Inflammatory macrophage treated with lipopolysaccharide for 4 hours (primary cell): ENCODE results near the gene MEIOC.
"Not testable (repeated sequence)": the region's sequence is repeated elsewhere in the genome, so short reads cannot be mapped to it uniquely, and the experiment has no call there.

Experiments
- DNase-seq: peaks from one replicate; pipeline ENCODE4 v3.0.0-alpha.2; 2020

The MEIOC gene

DNA sequence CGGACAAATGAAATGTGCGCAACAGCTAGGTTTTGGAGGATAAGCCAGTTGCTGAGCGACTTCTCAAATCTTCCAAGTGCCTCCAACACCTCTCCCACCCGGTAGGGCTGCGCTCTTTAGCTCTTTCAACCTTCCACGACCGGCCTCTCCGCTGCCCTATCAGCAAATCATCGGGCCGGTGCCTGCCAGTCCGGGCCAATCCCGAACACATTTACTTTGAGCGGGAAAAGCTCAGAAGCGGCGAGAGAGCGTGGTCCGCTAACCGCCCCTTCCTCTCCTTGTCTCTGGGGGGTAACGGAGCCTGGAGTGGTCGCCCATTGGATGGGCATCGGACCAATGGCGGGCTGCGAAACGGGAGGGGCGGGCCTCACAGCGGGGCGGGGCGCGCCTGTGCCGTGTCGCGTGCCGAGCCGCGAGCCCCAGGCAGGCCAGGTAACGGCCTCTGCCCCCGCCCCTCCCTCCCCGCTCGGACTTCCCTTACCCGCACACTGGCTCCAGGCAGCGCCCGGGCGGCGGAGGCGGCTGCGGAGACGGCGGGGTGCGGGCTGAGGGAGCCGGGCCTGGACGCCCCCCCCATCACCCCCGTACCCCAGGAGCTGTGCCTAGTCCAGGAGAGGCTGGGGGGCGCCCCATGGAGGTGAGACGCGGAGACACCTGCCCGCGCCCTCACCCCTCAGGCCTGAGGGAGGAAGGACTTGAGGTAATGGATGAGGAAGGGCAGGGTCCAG lies at the start of gene MEIOC:
Gene MEIOC (plus strand): TSS at position 486 of the 728 bp plus-strand sequence. CDS start 146 bp downstream, at position 632.
- DNase-seq: peak; percentile 24

DNA sequence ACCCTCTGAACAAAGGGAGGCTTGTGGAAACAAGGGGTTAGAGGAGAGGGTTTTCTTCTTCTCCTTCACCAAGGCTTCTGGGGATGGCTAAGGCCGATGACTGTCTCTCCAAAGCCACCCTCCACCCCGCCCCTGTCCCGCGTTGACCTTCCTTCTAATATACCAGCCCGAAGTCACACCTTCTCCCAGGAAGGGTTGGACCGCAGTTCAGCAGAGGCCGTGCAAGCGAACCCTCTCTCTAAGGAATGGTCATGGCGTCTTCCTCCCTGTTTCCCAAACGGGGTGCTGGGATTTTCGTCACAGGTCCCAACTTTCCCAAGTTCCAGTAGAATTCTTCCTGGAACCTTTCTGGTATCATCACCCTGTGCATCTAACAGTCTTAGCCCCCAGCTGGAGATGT lies 49.6 kb upstream of the MEIOC start:
- no peak for DNase-seq

DNA sequence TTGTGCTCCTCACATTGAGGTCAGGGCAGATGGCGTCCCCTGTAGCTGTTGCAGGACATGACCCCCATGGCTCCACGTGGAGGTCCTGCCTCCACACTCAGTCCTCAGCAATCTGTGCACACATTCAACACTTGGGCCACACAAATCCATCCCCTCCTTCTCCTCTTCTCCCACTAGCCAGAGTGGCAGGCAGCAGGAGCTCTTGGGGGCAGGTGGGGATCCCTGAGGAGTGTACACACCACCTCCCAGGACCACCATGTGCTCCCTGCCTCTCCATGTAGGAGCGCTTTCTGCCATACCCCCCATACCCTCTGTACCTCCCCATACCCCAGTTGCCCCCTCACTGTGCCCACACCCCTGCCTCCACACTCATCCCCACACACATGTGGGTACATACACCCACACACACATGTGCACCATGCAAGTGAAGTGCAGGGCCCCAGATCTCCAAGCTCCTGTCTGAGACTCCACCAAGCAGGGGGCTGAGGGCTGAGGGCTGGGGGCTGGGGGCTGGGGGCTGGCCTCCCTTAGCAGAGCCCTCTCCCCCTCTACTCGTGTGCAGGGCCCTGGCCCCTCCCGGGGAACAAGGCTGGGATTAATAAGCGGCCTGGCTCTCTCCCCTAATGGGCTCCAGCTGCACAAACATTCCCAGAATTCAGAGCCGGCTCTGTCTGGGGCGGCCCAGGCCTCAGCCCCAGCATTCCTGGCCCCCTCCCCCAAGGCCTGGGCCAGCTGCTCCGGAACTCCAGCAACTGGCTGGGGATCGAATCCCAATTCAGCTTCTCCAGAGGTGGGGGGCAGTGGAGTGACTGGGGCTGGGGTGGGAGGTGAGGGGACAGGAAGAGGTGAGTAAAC lies 48.2 kb upstream of the MEIOC start:
- no peak for DNase-seq

DNA sequence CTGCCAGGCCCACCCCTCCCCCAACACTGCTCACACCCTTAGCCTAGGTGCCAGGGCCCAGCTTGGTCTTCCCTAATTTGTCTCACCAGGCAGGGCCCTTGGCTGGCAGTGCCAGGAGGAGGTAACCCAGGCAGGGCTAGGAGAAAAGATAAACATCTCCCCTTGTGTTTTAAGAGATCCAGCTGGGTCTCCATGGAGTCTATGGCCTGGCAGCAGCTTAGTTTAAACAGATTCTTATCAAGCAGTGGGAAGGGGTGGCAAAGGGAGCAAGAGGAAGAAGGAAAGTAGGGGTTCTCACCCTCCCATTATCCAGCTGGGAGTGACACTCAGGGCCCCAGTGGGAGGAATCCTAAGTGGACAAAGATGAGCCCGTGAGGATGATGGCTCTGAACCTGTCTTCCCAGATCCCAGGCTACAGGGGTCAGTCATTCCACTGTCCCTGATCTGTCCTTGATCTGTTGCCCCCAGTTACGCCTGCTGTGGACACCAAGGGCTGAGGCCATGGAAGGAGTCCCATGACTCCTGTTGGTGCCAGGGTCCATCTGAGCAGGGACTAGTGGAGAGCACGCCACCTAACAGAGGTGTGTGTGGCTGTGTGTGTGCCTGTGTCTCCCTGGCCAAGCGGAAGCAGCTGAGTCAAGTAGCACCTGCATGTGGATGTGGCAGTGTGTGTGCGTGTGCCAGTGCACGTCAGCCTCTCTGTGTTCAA lies 47.4 kb upstream of the MEIOC start:
- DNase-seq: no peak

DNA sequence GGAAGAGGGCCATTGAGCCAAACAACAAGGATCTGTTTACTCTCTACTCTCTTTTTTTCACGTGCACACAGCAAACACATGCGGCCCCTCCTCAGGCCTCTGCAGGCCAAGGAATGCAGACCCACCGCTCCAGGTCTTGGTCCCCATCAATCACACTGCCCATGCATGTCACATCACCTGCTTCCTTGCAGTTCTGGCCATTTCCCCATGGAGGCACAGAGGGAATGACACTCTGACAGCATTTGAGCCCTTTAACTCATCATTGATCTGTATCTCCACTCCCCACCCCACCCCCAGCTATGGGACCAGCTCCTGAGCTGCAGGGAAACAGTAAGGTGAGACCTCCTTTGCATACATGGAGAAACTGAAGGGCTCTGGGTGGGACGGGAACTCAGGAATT lies 45.9 kb upstream of the MEIOC start:
- no peak for DNase-seq

DNA sequence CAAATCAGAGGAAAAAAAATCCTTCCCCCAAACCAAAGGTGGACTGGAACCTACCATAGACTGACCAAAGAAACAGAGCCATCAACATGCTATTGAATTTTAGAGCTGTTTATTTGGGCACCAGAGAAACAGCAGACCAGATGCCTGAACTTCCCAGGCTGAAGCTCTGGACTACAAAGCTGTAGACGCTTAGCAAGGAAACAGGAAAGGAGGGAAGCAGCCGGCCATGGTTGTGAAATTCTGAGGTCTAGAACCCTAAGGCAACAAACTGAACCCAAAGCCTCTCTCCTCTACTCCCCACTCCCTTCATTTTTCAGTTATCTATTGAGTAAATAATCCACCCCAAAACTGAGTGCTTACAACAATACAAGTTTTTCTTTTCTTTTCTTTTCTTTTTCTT lies 45.4 kb upstream of the MEIOC start:
- DNase-seq: peak; percentile 4

DNA sequence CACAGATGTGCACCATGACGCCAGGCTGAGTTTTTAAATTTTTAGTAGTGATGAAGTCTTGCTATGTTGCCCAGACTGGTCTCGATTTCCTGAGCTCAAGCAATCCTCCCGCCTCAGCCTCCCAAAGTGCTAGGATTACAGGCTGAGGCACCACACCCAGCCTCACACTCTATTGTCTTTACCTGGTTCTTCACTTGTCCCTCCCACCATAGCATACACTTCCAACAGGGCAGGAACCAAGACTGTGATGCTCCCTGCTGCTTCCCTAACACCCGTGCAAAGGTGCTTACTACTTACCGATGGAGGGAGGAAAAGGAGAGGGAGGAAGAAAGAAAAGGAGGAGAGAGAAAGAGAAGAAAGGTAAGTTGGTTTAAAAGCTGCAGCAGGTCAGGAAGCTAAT lies 41.4 kb upstream of the MEIOC start:
- DNase-seq: no peak

DNA sequence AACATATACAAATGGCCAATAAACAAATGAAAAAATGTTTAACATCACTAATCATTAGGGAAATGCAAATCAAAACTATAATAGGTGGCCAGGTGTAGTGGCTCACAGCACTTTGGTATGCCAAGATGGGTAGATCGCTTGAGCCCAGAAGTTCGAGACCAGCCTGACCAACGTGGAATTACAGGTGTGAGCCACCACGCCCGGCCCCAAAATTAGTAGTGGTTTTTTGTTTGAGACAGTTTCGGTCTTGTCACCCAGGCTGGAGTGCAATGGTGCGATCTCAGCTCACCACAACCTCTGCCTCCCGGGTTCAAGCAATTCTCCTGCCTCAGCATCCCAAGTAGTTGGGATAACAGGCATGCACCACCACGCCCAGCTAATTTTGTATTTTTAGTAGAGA lies 37.6 kb upstream of the MEIOC start:
- not testable (repeated sequence) for DNase-seq

DNA sequence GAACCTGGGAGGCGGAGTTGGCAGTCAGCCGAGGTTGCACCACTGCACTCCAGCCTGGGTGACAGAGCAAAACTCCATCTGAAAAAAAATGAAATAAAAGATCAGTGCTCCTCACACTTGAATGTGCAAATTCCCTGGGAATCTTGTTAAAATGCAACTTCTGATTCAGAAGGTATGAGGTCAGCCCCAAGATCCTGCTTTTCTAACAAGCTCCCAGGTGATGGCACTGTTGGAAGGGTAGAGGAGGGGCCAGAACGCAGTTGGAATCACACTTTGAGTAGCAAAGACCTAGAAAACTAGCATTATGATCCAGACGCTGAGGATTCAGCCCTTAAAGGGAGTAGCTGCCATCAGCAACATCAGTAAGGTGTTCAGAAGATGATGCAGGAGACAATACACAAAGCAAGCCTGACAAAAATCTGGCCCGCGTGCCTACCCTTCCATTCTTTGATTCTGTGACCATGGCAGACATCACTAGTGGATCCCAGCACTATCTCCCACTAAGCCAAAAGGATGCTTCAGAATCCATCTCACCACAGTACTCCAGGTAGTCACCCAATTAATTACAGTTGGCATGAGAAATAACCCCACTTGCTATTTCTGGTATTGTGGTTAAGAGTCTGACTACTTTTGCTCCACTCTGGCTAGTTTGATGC lies 33.1 kb upstream of the MEIOC start:
- DNase-seq: no peak

DNA sequence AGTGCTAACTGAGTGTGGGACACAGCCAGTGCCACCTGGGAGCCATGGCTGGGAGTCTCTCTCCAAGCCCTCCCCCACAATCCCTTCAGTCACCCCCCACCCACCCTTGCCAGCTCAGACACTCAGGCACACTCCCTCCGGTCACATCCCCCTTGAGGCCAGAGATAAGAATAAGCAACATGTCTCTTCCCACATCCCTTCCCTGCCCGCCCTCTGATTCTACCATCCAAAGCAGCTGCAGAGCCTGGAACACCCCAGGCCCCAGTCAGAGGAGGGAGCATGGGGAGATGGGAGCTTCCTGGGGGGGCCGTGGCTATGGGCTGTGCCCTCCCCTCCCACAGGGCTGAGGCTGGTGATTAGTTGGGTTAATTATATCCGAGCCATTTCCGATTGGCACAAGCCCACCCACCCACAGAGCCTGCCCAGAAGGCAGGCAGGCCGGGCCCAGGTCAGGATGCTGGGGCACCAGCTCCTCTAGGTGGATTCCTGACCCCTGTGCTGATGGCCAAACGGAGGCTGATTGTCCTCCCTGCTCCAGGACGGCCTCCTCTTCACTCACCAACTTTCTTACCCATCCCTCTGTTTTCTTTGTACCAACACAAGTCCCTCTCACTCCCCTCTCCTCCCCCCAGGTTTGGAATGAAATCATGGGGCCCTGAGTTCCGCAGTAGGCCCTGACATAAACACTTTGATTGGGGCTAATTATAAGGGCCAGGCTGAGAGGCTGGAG lies 28.6 kb upstream of the MEIOC start:
- no peak for DNase-seq

DNA sequence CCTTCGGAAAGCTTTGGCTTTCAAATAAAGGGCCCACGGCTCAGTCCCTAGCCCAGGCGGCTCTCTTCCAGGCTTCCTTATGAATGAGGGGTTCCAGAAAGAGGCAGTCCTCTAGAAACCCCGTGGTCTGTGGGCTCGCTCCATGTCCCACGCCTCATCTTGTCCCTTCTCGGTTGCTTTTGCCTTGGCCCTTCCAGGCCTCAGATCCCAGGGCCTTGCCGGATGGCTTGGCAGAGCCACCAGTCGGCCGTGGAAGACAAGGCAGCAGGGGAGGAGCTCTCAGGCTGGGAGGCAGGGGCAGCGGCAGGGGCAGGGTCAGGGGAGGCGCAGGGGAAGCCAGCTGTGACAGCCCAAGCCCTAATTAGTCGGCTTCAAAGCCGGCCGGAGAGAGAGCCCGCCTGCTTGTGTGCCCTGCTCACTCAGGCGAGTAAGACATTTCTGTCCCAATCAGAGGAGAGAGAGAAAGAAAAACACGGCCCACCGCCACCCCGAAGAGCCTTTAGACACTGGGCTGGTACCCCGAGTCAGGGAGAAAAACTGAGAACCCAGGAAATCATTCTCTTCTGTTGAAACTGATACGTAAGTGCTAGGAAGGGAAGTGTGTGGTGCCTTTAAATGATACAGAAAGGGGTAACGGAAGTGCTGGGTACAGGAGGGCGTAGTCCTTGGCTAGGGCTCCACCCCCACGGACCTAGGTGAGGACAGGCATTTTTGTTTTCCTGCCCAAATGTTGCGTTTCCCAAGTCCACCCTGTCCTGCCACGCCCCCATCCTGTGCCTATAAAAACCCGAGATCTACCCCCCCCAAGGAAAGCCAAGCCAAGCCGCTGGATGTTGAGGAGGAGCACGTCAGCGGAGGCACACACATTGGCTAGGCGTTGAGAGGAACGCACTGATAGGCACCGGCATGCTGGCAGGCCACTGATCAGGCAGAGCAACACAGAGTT lies 27.8 kb upstream of the MEIOC start:
- DNase-seq: peak; percentile 65

DNA sequence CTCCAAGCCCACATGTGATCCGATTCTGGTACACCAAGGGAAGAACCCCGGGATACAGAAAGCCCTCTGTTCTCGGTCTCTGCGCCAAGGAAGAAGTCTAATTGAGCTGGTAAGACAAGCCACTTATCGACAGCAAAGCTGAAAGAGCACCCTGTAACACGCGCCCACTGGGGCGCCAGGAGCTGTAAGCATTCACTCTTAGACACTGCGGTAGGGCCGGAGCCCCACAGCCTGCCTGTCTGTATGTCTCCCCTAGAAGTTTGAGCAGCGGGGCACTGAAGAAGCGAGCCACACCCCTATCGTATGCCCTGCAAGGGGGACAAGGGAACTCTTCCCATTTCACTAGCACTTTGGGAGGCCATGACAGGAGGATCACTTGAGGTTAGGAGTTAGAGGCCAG lies 27.0 kb upstream of the MEIOC start:
- no peak for DNase-seq

DNA sequence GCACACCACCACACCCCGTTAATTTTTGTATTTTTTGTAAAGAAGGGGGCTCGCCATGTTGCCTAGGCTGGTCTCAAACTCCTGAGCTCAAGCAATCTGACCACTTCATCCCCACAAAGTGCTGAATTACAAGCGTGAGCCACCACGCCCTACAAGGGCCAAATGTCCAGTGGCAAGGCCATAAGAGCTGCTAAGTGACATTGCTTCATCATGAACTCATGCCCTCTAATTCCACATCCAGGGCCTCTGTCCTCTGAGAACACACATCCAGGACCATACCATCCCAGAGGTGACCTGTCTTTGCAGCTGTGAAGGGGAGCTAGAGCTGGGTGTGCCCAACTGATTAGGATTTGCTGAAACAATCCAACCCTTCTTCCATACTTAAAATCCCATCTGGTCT lies 25.6 kb upstream of the MEIOC start:
- no peak for DNase-seq

DNA sequence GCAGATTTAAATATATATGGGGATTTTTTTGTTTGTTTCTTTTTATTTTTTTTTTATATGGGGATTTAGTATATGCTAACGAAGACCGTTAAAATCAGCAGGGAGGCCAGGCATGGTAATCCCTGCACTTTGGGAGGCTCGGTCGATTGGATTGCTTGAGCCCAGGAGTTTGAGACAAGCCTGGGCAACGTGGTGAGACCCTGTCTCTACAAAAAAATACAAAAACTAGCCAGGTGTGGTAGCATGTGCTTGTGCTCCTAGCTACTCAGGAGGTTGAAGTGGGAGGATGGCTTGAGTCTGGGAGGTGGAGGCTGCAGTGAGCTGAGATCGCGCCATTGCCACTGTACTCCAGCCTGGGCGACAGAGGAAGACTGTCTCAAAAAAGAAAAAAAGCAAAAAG lies 22.3 kb upstream of the MEIOC start:
- no peak for DNase-seq

DNA sequence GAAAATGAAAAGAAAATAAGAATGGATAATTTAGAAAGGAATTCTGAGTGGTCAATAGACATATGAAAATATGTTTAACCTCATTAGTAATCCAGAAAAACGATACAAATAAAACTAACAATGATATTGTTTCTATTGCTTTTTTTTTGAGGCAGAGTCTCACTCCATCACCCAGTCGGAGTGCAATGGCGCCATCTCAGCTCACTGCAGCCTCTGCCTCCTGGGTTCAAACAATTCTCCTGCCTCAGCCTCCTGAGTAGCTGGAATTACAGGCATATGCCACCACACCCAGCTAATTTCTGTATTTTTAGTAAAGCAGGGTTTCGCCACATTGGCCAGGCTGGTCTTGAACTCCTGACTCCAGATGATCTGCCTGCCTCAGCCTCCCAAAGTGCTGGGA lies 21.9 kb upstream of the MEIOC start:
- not testable (repeated sequence) for DNase-seq

DNA sequence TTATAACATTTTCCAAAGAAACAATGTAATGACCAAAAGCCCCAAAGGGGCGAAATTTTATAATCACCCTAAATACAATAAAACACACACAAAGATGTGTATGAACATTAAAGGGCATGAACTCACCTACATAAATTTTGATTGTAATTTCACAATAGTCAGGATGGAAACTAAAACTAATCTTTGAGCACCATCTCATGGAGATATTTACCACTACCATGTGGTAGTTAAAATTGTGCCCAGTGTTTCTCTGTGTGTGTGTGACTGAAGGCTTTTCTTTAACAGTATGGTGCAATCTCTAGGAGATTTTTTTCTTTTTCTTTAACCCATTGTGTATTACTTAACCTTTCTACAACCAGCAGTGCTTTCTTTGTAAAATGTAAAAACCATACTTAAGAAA lies 19.7 kb upstream of the MEIOC start:
- peak; percentile 45 for DNase-seq

DNA sequence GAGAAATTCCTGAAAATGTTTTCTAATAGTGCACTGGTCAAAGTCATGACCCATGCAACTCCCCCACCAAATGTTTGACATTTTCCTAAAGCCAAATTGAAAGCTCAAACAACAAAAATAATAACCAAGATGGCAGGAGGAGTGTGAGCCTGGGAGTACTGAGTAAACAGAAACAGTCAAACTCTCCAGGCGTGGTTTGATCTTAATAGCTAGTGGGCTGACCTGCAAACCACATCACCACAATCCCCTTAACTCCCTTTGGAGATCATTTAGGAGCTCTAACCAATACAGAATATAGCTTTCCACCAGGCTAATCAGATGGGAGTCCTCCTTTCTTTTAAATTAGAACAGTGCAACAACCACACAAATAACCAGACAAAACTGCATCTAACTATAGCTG lies 19.2 kb upstream of the MEIOC start:
- DNase-seq: no peak

DNA sequence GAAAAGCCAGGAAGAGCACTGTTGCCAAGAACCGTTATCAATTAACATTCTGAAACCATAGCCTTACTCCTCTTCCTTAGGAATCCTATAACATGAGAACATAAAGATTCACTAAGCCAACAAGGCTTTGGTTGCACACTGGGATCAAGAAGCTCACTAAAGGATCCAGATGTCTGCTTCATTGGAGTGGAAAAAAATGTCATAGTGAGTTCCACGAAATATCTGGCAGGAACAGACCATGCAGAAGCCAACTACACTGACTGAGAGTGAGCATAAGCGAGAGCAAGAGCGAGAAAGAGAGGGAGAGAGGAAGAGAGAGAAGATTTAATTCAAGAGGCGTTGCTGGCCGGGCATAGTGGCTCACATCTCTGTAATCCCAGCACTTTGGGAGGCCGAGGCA lies 13.4 kb upstream of the MEIOC start:
- DNase-seq: no peak

DNA sequence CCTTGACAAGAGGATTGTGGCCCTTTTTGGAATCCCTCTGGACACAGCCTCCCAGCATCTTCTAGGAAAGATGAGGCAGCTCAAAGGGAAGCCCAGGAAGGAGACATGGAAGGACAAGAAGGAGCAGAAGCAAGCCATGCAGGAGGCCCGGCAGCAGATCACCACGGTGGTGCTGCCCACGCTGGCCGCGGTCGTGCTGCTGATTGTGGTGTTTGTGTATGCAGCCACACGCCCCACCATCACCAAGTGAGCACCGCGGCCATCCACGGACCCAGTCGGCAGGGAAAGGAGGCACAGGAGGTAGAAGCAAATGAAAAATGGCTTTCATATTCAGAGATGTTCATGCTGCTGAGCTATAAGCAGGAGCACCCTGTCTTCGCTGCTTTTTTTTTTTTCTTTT lies 10.9 kb upstream of the MEIOC start:
- no peak for DNase-seq

DNA sequence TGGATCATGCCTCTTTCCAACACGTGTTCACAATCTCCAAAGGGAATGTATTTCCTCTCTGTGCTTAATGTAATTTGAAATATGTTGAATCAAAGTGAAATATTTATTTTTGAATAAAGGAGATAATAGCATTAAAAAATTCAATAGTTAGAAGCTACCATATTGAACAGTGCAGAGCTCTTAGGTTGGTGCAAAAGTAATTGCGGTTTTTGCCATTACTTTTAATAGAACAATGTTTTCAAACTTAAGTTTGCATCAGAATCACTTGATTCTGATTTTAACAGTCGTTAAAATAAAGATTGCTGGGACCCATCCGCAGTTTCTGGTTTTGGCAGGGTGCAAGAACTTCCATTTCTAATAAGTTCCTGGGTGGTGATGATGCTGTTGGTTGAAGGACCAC lies 10.0 kb upstream of the MEIOC start:
- DNase-seq: no peak

DNA sequence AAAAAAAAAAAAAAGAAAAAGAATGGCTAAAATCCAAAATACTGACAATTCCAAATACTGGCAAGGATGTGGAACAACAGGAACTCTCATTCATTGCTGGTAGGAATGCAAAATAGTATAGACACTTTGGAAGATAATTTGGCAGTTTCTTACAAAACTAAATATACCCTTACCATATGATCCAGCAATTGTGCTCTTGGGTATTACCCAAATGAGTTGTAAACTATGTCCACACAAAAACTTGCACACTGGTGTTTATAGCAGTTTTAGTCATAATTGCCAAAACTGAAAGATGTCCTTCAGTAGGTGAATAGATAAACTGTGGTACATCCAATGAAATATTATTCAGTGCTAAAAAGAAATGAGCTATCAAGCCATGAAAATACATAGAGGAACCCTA lies 8.5 kb upstream of the MEIOC start:
- DNase-seq: no peak
